HUES6 (cell line): ENCODE results near the gene KRT80.

ENCODE experiments used
- H3K27ac ChIP-seq: 2 replicates; pipeline ENCODE4 v1.7.0; 2013; ENCODE audit warnings: low read depth, mild to moderate bottlenecking, low read length, inconsistent platforms
- H3K27me3 ChIP-seq: 2 replicates; pipeline ENCODE4 v1.6.1; 2013; ENCODE audit warnings: low read length; ENCODE audit not compliant: control insufficient read depth, insufficient read depth
- H3K36me3 ChIP-seq: 2 replicates; pipeline ENCODE4 v1.6.1; 2013; ENCODE audit warnings: low read length; ENCODE audit not compliant: control insufficient read depth, insufficient read depth
- H3K4me1 ChIP-seq: 2 replicates; pipeline ENCODE4 v1.6.1; 2013; ENCODE audit warnings: low read length; ENCODE audit not compliant: control insufficient read depth, insufficient read depth
- H3K4me3 ChIP-seq: 2 replicates; pipeline ENCODE4 v1.5.1; 2013; ENCODE audit warnings: low read depth, low read length
- H3K9ac ChIP-seq: one replicate; pipeline ENCODE4 v1.6.1; 2013; ENCODE audit warnings: mild to moderate bottlenecking, low read length
- H3K9me3 ChIP-seq: 2 replicates; pipeline ENCODE4 v1.6.1; 2013; ENCODE audit warnings: low read depth, low read length; ENCODE audit not compliant: control insufficient read depth, insufficient read depth

Gene KRT80

GRCh38 chr12:52183544-52183910 lies 8.3 kb downstream of the KRT80 start:
- Histone ChIP-seq H3K9ac (no peak overlapping the region), H3K36me3 (no peaks in the 10 kb centered on the region), H3K9me3 (no peaks in the 10 kb centered on the region)

GRCh38 chr12:52182898-52183543 lies 8.8 kb downstream of the KRT80 start:
- no peak overlapping the region for H3K4me3 ChIP-seq
- peaks cover 48% of the 10 kb centered on the region for H3K4me1 ChIP-seq
- H3K9me3 ChIP-seq = no peaks in the 10 kb centered on the region

More at GRCh38 chr12:52183544-52183910, 8.3 kb downstream of the KRT80 start:
- Histone ChIP-seq H3K4me3 (no peak overlapping the region), H3K4me1 (peaks cover 48% of the 10 kb centered on the region), H3K27me3 (no peaks in the 10 kb centered on the region), H3K27ac (no peak overlapping the region)

GRCh38 chr12:52182384-52182783 lies 9.4 kb downstream of the KRT80 start:
- H3K27me3 ChIP-seq = no peaks in the 10 kb centered on the region
- H3K27ac ChIP-seq = no peak overlapping the region
- no peaks in the 10 kb centered on the region for H3K9me3 ChIP-seq
- H3K4me1 ChIP-seq = peaks cover 48% of the 10 kb centered on the region
- no peak overlapping the region for H3K4me3 ChIP-seq
- no peak overlapping the region for H3K9ac ChIP-seq
- no peaks in the 10 kb centered on the region for H3K36me3 ChIP-seq

More at GRCh38 chr12:52182898-52183543, 8.8 kb downstream of the KRT80 start:
- H3K27me3 ChIP-seq = no peaks in the 10 kb centered on the region
- no peaks in the 10 kb centered on the region for H3K36me3 ChIP-seq
- H3K9ac ChIP-seq = no peak overlapping the region
- no peak overlapping the region for H3K27ac ChIP-seq

GRCh38 chr12:52181746-52182145 lies 10.1 kb downstream of the KRT80 start:
- H3K9ac ChIP-seq = no peak overlapping the region
- no peaks in the 10 kb centered on the region for H3K27me3 ChIP-seq
- H3K36me3 ChIP-seq = no peaks in the 10 kb centered on the region
- no peak overlapping the region for H3K27ac ChIP-seq
- H3K9me3 ChIP-seq = no peaks in the 10 kb centered on the region
- H3K4me1 ChIP-seq = peaks cover 48% of the 10 kb centered on the region
- H3K4me3 ChIP-seq = no peak overlapping the region

- H3K27ac ChIP-seq = no peak overlapping the region
- no peaks in the 10 kb centered on the region for H3K36me3 ChIP-seq
- no peaks in the 10 kb centered on the region for H3K27me3 ChIP-seq
- peaks cover 44% of the 10 kb centered on the region for H3K4me1 ChIP-seq
- no peak overlapping the region for H3K9ac ChIP-seq
- H3K4me3 ChIP-seq = no peak overlapping the region
- no peaks in the 10 kb centered on the region for H3K9me3 ChIP-seq
These were observed 10.7 kb downstream of the KRT80 start for GRCh38 chr12:52180971-52181628.

- Histone ChIP-seq H3K27me3 (no peaks in the 10 kb centered on the region), H3K4me1 (peaks cover 42% of the 10 kb centered on the region), H3K36me3 (no peaks in the 10 kb centered on the region), H3K27ac (no peak overlapping the region), H3K9me3 (no peaks in the 10 kb centered on the region), H3K4me3 (no peak overlapping the region), H3K9ac (no peak overlapping the region)
These were observed 12.3 kb downstream of the KRT80 start for GRCh38 chr12:52179396-52179973.

- Histone ChIP-seq H3K4me3 (no peak overlapping the region), H3K4me1 (peaks cover 41% of the 10 kb centered on the region), H3K9ac (no peak overlapping the region), H3K9me3 (no peaks in the 10 kb centered on the region), H3K27ac (no peak overlapping the region), H3K36me3 (no peaks in the 10 kb centered on the region), H3K27me3 (no peaks in the 10 kb centered on the region)
These were observed 12.8 kb downstream of the KRT80 start for GRCh38 chr12:52178984-52179383.

- Histone ChIP-seq H3K9ac (no peak overlapping the region), H3K9me3 (no peaks in the 10 kb centered on the region), H3K36me3 (no peaks in the 10 kb centered on the region), H3K27ac (no peak overlapping the region), H3K4me1 (peaks cover 36% of the 10 kb centered on the region), H3K4me3 (no peak overlapping the region), H3K27me3 (no peaks in the 10 kb centered on the region)
These were observed 13.4 kb downstream of the KRT80 start for GRCh38 chr12:52178443-52178842.

- H3K27ac ChIP-seq = no peak overlapping the region
- H3K9me3 ChIP-seq = no peaks in the 10 kb centered on the region
- no peak overlapping the region for H3K9ac ChIP-seq
- H3K36me3 ChIP-seq = no peaks in the 10 kb centered on the region
- H3K4me1 ChIP-seq = peaks cover 14% of the 10 kb centered on the region
- H3K27me3 ChIP-seq = no peaks in the 10 kb centered on the region
- H3K4me3 ChIP-seq = no peak overlapping the region
These were observed 16.2 kb downstream of the KRT80 start for GRCh38 chr12:52175371-52176350.

- Histone ChIP-seq H3K36me3 (no peaks in the 10 kb centered on the region), H3K4me3 (no peak overlapping the region), H3K4me1 (peaks cover 14% of the 10 kb centered on the region), H3K9ac (no peak overlapping the region), H3K9me3 (no peaks in the 10 kb centered on the region), H3K27me3 (no peaks in the 10 kb centered on the region), H3K27ac (no peak overlapping the region)
These were observed 18.3 kb downstream of the KRT80 start for GRCh38 chr12:52173526-52173925.
